ENCODE data around the gene RNF123.
A peak's percentile ranks its signal among the peaks of the same experiment; 100 is the strongest.
"Not testable (repeated sequence)": the region's sequence is repeated elsewhere in the genome, so short reads cannot be mapped to it uniquely, and the experiment has no call there.

The RNF123 gene

DNA sequence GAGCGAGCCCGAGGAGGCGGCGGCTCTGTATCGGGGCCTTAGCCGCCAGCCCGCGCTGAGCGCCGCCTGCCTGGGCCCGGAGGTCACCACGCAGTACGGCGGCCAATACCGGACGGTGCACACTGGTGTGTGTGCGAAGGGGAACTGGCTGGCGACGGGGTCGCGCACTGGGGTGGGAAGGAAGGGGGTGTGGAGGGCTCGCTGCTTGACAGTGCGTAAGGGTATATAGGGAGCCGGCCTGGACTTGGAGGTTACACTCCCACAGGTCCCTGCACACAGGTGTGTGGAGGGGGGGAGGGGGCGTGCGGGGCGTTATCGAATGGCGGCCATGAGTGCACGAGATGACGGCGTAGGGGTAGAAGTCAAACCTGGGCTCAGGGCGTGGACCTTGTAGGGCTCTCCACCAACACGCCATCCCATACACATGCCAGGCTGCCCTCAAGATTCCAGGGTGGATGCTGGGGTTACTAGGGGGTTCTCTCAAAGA lies 14.8 kb upstream of the RNF123 start:
- DNase-seq (ENCODE audit: low read depth): no peak
- TF ChIP-seq, protein P1, sequence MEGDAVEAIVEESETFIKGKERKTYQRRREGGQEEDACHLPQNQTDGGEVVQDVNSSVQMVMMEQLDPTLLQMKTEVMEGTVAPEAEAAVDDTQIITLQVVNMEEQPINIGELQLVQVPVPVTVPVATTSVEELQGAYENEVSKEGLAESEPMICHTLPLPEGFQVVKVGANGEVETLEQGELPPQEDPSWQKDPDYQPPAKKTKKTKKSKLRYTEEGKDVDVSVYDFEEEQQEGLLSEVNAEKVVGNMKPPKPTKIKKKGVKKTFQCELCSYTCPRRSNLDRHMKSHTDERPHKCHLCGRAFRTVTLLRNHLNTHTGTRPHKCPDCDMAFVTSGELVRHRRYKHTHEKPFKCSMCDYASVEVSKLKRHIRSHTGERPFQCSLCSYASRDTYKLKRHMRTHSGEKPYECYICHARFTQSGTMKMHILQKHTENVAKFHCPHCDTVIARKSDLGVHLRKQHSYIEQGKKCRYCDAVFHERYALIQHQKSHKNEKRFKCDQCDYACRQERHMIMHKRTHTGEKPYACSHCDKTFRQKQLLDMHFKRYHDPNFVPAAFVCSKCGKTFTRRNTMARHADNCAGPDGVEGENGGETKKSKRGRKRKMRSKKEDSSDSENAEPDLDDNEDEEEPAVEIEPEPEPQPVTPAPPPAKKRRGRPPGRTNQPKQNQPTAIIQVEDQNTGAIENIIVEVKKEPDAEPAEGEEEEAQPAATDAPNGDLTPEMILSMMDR (conservative IDR thresholded peaks at IDR 0.05; ENCODE audit: control insufficient read depth, insufficient read depth, low read depth, low read length): no peak

DNA sequence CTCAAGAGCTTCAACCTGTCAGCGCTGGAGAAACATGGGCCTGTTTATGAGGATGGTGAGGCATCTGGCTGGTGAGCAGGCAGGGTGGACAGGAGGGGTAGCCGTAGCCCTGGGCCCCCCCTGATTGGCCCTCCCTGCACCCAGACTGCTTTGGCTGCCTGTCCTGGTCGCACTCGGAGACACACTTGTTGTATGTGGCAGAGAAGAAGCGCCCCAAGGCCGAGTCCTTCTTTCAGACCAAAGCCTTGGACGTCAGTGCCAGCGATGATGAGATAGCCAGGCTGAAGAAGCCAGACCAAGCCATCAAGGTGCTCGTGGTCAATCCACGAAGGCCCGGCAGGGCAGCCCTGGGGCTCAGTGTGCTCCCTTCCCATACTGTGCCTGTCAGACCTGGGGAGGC lies 13.4 kb upstream of the RNF123 start:
- DNase-seq (ENCODE audit: low read depth): no peak
- TF ChIP-seq, protein P1 (conservative IDR thresholded peaks at IDR 0.05; ENCODE audit: control insufficient read depth, insufficient read depth, low read depth, low read length): no peak
- H3K4me3 ChIP-seq (ENCODE audit: control insufficient read depth, low read depth, low read length): no peak overlapping the region

More for the DNA sequence above, 14.8 kb upstream of the RNF123 start:
- H3K4me3 ChIP-seq (ENCODE audit: control insufficient read depth, low read depth, low read length): peak overlapping the region; percentile 66

DNA sequence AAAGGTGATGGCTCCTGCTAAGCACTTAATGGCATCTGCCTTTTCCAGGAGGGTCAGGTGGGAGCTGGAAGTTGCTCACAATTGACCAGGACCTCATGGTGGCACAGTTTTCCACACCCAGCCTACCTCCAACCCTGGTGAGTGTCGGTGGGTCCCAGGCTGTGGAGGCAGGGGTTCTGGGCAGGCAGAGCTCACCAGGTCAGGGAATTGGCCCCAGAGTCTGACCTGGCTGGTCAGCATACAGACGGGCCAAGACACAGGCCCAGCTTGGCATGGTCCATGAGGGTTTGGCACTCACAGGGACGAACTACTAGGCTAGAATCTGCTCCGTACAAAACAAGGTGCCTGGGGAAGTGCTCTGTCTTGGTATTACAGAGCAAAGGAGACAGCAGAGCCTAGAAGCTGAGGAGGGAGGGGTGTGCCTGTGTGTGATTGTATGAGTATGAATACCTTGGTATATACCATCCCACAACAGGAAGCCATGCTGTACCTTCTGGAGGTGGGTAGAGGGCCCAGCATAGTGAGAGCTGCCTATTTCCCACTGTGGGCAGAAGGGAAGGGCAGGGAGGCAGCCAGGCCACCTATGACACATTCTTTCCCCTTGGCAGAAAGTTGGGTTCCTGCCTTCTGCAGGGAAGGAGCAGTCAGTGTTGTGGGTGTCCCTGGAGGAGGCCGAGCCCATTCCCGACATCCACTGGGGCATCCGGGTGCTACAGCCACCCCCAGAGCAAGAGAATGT lies 8.7 kb upstream of the RNF123 start:
- TF ChIP-seq, protein P1 (conservative IDR thresholded peaks at IDR 0.05; ENCODE audit: control insufficient read depth, insufficient read depth, low read depth, low read length): no peak
- no peak overlapping the region for H3K4me3 ChIP-seq (ENCODE audit: control insufficient read depth, low read depth, low read length)
- no peak for DNase-seq (ENCODE audit: low read depth)

DNA sequence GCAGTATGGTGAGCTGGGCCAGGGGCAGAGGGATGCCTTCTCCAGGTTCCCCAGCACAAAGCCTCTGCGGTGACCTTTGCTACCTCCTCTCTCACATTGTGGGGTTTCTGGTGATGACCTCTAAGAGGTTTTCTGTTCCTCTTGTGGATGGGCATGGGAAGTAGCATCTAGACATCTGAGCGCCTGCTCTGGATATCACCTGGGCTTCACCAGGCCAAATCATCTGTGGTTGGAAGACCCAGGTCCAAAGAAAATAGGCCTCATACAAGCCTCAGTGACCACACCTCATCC lies 8.2 kb upstream of the RNF123 start:
- no peak overlapping the region for H3K4me3 ChIP-seq (ENCODE audit: control insufficient read depth, low read depth, low read length)
- DNase-seq (ENCODE audit: low read depth): no peak
- TF ChIP-seq, protein P1 (conservative IDR thresholded peaks at IDR 0.05; ENCODE audit: control insufficient read depth, insufficient read depth, low read depth, low read length): no peak

DNA sequence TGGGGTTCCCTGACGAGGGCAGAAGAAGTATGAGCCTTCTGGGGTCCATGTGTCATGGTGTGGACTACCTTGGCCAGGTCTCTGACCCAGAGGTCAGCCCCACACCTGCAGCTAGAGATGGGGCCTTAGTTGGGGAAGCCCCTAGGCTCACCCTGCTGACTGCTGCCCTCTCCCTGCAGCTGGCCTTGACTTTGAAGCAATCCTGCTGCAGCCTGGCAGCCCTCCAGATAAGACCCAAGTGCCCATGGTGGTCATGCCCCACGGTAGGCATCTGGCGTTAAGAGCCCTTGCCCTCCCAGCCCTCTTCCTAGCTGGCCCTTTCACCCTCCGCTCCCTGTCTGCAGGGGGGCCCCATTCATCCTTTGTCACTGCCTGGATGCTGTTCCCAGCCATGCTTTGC lies 7.8 kb upstream of the RNF123 start:
- H3K4me3 ChIP-seq (ENCODE audit: control insufficient read depth, low read depth, low read length): no peak overlapping the region
- TF ChIP-seq, protein P1 (conservative IDR thresholded peaks at IDR 0.05; ENCODE audit: control insufficient read depth, insufficient read depth, low read depth, low read length): no peak
- no peak for DNase-seq (ENCODE audit: low read depth)

DNA sequence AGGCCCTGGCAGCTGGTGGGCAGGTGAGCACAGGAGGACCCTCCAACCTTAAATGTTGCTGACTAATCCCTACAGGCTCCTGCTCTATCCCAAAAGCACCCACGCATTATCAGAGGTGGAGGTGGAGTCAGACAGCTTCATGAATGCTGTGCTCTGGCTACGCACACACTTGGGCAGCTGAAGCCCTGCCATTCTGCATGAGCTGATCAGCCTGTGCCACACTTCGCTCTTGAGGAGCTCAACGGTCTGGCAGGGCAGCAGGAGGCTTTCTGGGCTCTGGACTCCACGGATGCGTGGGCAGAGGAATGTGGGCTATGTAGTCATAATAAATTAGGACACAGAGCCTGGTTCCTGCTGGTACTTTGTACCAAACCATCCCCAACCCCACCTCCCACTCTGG lies 6.2 kb upstream of the RNF123 start:
- DNase-seq (ENCODE audit: low read depth): no peak
- no peak overlapping the region for H3K4me3 ChIP-seq (ENCODE audit: control insufficient read depth, low read depth, low read length)
- TF ChIP-seq, protein P1 (conservative IDR thresholded peaks at IDR 0.05; ENCODE audit: control insufficient read depth, insufficient read depth, low read depth, low read length): no peak

DNA sequence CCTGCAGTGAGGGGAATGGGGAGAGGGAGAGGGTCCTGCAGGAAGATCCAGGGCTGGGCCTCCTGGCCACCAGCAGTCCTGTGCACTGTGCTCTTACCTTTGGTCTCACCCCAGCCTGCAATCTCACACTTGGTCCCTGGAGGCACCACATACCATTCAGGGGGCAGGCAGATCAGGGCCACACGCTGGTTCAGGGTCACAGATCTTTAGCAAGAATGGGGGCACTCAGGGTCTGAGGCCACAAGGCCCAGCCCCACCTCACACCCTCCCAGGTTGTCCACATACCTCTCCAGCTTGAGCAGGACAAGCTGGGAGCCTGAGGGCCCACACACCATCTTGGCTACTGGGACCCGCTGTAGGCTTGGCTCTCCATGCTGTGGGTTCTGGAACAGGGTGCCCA lies 4.9 kb upstream of the RNF123 start:
- DNase-seq (ENCODE audit: low read depth); H3K4me3 ChIP-seq (ENCODE audit: control insufficient read depth, low read depth, low read length): not testable (repeated sequence)

DNA sequence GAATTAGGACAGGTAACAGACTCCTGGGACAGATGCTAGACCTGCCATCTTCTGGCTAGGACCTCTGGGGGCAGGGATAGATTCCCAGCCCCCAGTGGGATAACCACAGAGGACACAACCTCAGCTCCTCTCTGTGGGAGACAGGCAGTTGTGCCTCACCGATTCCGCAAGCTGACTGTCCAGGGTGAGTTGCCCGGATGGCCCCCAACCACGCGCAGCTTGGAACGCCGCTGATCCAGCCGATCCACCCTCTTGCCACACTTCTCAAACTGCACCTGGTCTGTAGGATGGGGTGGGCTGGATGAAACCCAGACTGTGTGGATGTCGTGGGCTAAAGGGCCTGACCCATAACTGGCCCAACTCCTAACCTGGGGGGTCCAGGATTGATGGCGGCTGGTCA lies 4.3 kb upstream of the RNF123 start:
- not testable (repeated sequence) for DNase-seq (ENCODE audit: low read depth); H3K4me3 ChIP-seq (ENCODE audit: control insufficient read depth, low read depth, low read length)

DNA sequence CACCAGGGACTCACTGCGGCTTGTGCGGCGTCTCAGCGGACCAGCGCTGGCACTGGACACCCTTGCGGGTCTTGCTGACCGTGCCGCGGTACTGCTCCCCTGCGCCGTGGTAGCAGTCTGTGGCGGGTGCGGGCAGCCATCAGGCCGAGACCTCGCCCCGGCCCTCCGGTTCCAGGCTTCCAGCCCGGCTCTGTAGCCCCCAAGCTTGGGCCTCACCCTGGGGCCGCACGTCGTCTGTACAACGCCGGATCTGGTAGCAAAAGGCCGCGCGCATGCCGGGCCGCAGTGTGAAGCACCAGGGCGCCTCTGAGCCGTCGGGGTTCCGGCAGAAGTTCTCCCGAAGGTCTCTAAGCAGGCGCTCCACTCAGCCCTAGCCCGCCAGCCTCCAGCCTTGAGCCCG lies 3.5 kb upstream of the RNF123 start:
- H3K4me3 ChIP-seq (ENCODE audit: control insufficient read depth, low read depth, low read length); DNase-seq (ENCODE audit: low read depth): not testable (repeated sequence)

DNA sequence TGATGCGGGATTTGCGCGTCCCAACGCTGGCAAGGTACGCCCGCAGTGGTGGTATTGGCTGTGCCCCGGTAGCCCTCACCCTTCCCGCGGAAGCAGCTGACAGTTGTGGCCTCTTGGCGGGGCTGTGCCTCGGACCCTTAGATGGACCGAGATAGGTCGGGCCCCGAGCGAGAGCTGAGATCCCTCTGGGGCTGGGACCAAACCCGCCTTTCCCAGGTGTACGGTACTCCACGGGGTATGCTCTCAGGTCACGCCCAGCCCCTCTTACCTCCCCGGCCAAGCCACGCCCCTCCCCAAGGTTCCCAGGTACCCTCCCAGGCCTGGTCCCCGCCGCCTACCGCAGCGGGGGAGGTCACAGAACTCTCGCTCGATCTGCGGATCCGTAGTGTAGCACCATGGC lies 3.0 kb upstream of the RNF123 start:
- peak overlapping the region; percentile 25 for H3K4me3 ChIP-seq (ENCODE audit: control insufficient read depth, low read depth, low read length)
- DNase-seq (ENCODE audit: low read depth): not testable (repeated sequence)

DNA sequence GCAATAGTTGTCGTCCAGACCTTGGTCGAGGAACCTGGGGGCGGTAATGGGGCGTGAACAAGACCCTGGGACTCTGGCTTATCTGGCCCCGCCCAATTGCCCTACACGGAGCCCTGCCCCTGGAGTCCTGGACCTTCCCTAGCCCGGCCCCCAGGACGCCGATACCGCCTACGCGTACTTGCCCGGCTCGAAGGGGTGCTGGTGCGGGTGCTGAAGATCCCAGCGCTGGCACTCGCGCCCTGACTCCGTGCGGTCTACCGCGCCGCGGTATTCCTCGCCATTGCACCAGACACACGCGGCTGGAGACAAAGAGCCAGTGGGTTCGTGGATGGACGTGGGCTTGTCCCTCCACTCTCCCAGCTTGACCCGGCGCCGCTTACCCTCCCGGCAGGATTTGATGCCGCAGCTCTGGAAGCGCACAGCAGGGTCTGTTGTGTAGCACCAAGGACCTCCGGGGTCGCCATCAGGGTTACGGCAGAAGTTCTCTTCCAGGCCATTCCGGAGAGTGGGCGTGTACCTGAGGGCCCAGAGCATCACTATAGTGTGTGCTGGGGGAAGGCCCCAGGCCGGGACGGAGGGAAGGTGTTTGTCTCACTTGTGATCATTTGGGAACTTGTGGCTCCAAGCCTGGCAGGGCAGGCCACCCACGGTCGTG lies 2.5 kb upstream of the RNF123 start:
- H3K4me3 ChIP-seq (ENCODE audit: control insufficient read depth, low read depth, low read length): peak overlapping the region; percentile 25
- DNase-seq (ENCODE audit: low read depth): peak; percentile 46

Data from fibroblast of mammary gland (primary cell).